ENCODE results near the gene ZNF576.
"Not testable (repeated sequence)": the region's sequence is repeated elsewhere in the genome, so short reads cannot be mapped to it uniquely, and the experiment has no call there.

The ZNF576 gene

DNA sequence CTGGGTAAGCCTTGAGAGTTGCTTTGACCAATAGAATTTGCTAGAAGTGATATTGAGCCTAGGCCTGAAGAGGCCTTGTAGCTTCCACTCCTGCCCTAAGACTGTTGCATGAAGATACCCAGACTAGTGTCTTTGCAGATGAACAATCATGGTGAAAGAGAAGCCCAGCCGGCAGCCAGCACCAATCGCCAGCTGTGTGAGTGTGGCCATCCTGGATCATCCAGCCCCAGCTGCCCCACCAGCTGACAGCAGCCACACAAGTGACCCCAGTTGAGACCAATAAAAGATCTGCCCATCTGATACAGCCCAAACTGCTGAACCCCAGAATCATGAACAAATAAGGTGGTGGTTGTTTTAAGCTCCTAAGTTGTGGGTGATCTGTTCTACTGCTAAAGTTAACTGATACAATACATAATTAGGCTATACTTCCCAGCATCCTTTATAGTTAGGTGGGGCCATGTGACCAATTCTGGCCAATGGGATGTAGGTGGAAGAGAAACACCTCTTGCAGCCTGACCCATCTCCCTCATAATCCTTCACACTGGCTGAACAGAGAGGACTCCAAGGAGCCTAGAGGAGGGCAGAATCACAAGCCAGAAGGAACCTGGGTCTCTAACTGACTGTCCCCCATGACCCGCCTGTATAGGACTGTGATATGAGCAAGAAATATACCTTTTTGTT, 32.4 kb downstream of the ZNF576 start:
- DNase-seq, result no peak

DNA sequence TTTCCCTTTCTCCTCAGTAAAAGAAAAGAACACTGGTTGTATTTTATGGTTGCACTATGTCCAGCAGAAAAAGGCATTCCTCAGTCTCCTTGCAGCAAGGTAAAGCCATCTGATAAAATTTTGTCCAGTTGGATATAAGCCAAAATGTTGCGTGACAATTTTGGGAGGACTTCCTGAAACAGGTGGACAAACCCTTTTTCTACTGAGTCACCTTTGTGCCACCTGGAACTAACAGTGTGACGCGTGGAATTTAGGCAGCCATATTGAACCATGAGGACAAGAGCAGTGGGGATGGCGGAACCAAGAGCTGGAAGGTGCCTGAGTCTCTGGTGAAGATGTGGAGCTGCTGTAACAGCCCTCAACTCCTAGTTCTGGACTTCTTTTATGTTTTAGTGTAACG, 35.1 kb downstream of the ZNF576 start:
- DNase-seq, result no peak

- no peak for DNase-seq
Observed at GRCh38 chr19:43633520-43633919, 37.1 kb downstream of the ZNF576 start.

GRCh38 chr19:43634068-43634467, 37.7 kb downstream of the ZNF576 start:
- DNase-seq, result no peak

- DNase-seq, result no peak
Observed at GRCh38 chr19:43634506-43634871, 38.1 kb downstream of the ZNF576 start.

DNA sequence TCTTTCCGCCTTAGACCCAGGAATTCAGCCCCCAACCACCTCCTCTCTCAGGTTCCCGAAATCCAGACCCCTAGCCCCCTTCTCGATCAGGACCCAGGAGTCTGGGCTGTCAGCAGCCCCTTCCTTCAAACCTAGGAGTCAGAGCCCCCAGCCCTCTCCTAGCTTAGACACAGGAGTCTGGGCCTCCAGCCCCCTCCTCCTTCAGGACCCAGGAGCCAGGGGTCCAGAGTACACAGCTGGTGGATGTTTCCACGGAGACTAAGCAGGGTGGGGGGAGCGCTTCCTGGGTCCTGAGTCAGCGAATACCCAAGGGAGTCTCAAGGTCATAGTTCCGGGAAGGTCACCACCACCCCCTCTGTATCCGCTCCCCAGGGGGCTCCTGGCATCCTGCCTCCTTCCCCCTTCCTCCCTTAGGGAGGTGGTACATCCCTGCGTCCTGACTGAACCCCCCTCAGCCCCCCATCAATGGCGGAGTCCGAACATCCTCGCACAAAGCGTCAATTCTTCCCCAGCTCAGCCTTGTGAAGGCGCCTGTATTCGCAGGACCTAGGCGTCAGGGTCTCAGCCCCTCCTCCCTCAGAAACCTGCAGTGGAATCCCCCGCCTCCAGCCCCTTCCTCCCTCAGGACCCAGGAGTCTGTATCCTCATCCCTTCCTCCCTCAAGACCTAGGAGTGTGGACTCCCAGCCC, 38.6 kb downstream of the ZNF576 start:
- no peak for DNase-seq

- DNase-seq, result not testable (repeated sequence)
Observed at GRCh38 chr19:43635561-43635940, 39.2 kb downstream of the ZNF576 start.

DNA sequence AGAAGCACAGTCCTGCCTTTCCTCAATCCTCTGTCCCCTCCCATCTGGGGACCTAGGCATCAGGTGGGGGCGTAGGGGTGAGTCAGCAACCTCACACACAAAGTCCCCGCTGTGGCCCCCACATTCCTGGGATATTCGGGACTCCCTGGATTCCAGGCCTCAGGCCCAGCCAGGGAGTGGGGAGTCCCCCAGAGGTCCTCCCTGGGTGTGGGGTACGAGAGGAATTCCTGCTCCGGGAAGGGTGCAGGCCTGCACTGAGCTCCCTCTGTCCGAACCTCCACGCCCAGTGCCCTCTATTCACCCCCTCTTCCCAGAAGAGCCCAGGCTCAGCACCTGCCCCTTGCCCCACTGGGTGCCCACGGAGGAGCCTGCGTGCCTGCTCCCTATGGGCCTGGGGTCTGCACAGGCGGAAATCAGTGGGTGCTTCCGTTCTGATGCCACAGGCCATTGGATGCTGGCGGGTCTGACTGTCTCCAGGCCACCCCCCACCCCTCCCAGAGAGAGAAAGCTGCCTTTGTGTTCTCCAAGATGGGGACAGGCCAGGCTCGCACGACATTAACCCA, 39.8 kb downstream of the ZNF576 start:
- DNase-seq, result no peak

DNA sequence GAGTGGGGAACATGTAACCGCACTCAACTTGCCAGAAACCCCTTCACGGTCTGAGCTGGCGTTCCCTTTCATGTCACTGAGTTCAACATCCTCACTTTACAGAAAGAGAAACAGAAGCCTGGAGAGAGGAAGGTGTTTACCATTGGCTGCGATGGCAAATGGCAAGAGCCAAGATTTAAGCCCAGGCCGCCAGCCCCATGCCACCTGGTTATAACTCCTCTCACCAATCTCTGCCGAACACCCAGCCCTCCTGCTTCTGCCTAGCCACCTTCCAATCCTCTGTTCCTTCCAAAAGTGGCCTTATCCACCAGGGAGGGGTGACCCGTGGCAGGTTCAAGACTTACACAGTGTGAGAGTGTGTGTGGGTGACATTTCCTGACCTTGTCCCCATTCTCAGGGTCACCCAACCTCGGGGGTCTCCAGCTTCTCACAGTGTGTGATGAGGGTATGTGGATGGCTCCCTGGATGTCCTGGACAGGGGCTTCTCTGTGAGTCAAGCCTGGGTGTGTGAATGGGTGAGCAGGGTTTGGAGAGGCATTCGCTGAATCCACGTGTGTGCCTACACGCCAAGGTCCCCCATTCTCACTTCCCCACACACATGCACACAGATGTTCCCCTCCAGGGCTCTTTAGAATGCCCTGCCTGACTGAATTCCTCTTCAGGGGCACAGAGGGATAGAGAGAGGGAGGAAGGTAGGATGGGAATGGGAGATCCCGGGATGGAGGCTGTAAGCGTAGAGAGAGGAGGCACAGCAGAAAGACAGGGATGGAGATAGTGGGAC, 42.0 kb downstream of the ZNF576 start:
- DNase-seq, result no peak

GRCh38 chr19:43638995-43639518, 42.7 kb downstream of the ZNF576 start:
- DNase-seq, result no peak

DNA sequence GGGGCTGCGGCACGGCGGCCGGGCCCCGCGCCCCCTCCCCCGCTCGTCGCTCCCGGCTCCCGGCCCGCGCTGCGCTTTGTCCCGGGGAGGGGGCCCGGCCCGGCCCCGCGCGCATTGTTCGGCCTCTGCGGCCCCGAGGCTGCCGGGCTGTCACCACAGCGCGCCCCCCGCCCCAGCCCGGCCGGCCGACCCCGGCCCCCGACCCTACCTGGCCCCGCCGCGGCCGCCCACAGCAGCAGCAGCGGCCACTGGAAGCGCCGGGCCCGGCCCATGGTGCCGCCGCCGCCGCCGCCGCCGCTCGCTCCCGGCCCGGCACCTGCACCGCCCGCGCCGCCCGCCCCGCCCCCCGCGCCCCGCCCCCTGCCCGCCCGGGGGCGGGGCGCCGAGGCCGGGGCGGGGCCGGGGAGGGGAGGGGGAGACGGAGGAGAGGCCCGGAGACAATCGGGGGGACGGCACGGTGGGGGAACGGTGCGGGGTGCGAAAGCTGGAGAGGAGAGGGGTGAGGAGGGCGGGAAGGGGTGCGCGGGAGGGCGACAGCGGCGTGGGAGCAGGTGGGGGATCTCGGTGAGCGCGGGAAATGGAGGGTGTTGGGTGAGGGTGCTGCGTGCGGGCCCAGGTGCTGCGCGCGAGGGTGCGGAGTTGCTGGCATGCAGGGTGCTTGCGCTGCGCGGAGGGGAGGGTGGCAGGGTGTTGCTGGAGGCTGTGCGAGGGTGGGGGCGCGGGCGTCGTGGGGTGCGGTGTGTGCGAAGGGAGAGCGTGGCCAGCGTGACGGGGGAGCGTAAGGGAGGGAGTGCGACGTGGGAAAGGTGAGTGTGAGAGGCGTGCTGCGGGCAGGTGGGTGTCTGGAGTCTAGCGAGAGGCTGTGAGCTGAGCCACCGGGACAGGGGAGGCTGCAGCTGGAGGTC, 43.4 kb downstream of the ZNF576 start, which contains the start of gene CADM4:
TSS of gene CADM4 (minus strand) at position 332 of the 905 bp plus-strand sequence. CDS start at position 272, 60 bp downstream.
- peak in 1 of 2 experiments; percentile 48 for DNase-seq

DNA sequence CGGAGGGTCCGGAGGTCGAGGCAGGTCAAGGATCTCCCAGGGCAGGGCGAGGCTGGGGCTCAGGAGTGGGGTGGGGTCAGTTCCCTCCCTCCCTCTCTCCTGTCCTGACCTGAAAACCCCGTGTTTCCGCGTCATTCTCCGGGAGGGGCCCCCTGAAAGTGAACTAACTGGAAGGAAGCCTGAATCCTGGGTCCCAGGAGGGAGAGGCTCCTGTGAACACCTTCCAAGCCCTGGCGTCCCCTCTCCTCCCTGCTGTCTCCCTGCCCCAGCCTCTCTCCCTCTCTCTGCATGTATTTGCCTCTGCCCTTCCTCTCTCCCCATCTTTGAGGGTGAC, 44.0 kb downstream of the ZNF576 start:
- DNase-seq, result no peak

DNA sequence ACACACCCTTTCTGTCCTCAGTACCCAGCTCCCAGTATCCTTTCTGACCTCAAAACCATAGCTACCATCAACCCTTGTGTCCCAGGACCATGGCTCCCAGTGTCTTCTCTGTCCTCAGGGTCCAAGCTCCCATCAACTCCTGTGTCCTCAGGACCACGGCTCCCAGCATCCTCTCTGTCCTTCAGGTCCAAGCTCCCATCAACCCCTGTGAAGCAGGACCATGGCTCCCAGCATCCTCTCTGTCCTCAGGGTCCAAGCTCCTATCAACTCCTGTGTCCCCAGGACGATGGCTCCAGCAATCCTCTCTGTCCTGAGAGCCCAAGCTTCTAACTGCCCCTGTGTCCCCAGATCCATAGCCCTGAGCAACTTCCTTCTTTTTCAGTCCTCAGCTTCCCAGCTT, 44.9 kb downstream of the ZNF576 start:
- no peak for DNase-seq

- DNase-seq, result no peak
Observed at GRCh38 chr19:43642531-43642930, 46.1 kb downstream of the ZNF576 start.

- DNase-seq, result no peak
Observed at GRCh38 chr19:43643326-43643725, 46.9 kb downstream of the ZNF576 start.

- DNase-seq, result no peak
Observed at GRCh38 chr19:43644181-43644580, 47.8 kb downstream of the ZNF576 start.

DNA sequence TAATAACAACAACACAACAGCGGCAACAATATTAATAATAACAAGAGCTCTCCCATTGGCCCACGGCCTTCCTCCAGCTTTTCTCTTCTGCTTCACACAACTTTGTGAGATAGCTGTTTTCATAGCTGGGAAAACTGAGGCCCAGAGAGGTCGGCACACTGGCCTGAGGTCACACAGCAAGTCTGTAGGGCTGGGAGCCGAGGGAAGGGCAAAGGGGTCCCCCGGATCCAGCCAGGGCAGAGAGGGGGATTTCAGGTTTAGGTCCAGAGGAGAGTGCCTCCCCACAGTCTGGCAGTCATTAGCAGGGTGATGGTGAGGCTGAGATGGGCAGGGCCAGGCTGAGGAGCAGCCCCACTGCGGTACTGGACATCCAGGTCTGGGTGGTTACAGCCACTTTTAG, 52.2 kb downstream of the ZNF576 start:
- no peak for DNase-seq

- DNase-seq, result no peak
Observed at GRCh38 chr19:43649514-43649913, 53.1 kb downstream of the ZNF576 start.

GRCh38 chr19:43650276-43650675, 53.9 kb downstream of the ZNF576 start:
- not testable (repeated sequence) for DNase-seq

Data from NCI-H187 (cell line).